HEK293 (cell line): ENCODE results near the gene SLX9.

Experiments
- CTCF ChIA-PET: fragments of 350-600 bp; formaldehyde crosslinking; extraction: SDS; loops from one replicate; lab custom pipeline; 2021; ENCODE audit warnings: antibody characterized with exemption; lab: Yijun Ruan, JAX
- POLR2A ChIA-PET: fragments of 300-600 bp; formaldehyde crosslinking; extraction: SDS; loops from one replicate; lab custom pipeline; 2020; ENCODE audit warnings: antibody characterized with exemption, inconsistent platforms; lab: Yijun Ruan, JAX
- H3K27ac ChIP-seq: fragments of 200-500 bp; sonication (Bioruptor generic); 2 replicates; pipeline ENCODE4 v1.5.1; 2014; ENCODE audit warnings: low read depth, low read length, control low read depth, inconsistent platforms; ENCODE audit errors: extremely low read depth
- H3K36me3 ChIP-seq, 2 experiments: fragments of 200-500 bp in 1 of 2; sonication (Bioruptor generic) in 1 of 2; 1 replicate in 1 of 2; 2 replicates in 1 of 2; pipeline ENCODE4 v1.5.1; 2014 to 2017; ENCODE audit warnings: inconsistent platforms in 2 of 2, low read length in 2 of 2; ENCODE audit not compliant: control insufficient read depth in 2 of 2, insufficient read depth in 1 of 2
- H3K4me1 ChIP-seq: fragments of 200-500 bp; sonication (Bioruptor generic); 2 replicates; pipeline ENCODE4 v1.5.1; 2014; ENCODE audit warnings: mild to moderate bottlenecking, low read length, inconsistent platforms; ENCODE audit not compliant: control insufficient read depth, insufficient read depth
- H3K4me3 ChIP-seq: 2 replicates; pipeline ENCODE4 v1.5.1; 2011; ENCODE audit warnings: low read depth, mild to moderate bottlenecking, control low read depth, low read length, moderate library complexity
- H3K9me3 ChIP-seq: fragments of 200-500 bp; sonication (Bioruptor generic); 2 replicates; pipeline ENCODE4 v1.5.1; 2014; ENCODE audit warnings: low read depth, low read length, inconsistent platforms; ENCODE audit not compliant: control insufficient read depth, insufficient read depth
- KLF10 ChIP-seq: fragments of 450-650 bp; IDR thresholded peaks from 2 replicates; pipeline ENCODE4 v1.5.1; 2018; ENCODE audit warnings: missing biosample characterization, mild to moderate bottlenecking, missing genetic modification characterization
- PATZ1 ChIP-seq: fragments of 450-650 bp; formaldehyde crosslinking; IDR thresholded peaks from 2 replicates; pipeline ENCODE4 v1.5.1; 2016; ENCODE audit warnings: missing biosample characterization, missing genetic modification characterization
- PBX3 ChIP-seq: sonication (generic); formaldehyde crosslinking; IDR thresholded peaks from 2 replicates; pipeline ENCODE4 v1.8.1; 2022; ENCODE audit warnings: mild to moderate bottlenecking, moderate library complexity, missing genetic modification reagents
- ZBTB17 ChIP-seq: fragments of 450-650 bp; formaldehyde crosslinking; IDR thresholded peaks from 2 replicates; pipeline ENCODE4 v1.5.1; 2016; ENCODE audit warnings: missing biosample characterization, missing genetic modification characterization
- ZNF146 ChIP-seq: fragments of 450-650 bp; formaldehyde crosslinking; IDR thresholded peaks from 2 replicates; pipeline ENCODE4 v1.5.1; 2016; ENCODE audit warnings: missing biosample characterization, missing genetic modification characterization
- ZNF174 ChIP-seq: fragments of 450-650 bp; formaldehyde crosslinking; IDR thresholded peaks from 2 replicates; pipeline ENCODE4 v1.5.0; 2017; ENCODE audit warnings: missing biosample characterization, mild to moderate bottlenecking, missing genetic modification characterization
- ZNF202 ChIP-seq: fragments of 450-650 bp; formaldehyde crosslinking; IDR thresholded peaks from 2 replicates; pipeline ENCODE4 v1.5.1; 2016; ENCODE audit warnings: missing biosample characterization, missing genetic modification characterization, borderline replicate concordance
- ZNF23 ChIP-seq: fragments of 450-650 bp; formaldehyde crosslinking; IDR thresholded peaks from 2 replicates; pipeline ENCODE4 v1.5.1; 2016; ENCODE audit warnings: missing biosample characterization, missing genetic modification characterization, borderline replicate concordance
- ZNF24 ChIP-seq: fragments of 450-650 bp; formaldehyde crosslinking; IDR thresholded peaks from 2 replicates; pipeline ENCODE4 v1.5.1; 2016; ENCODE audit warnings: missing biosample characterization, missing genetic modification characterization
- ZNF354C ChIP-seq: fragments of 450-650 bp; formaldehyde crosslinking; IDR thresholded peaks from 2 replicates; pipeline ENCODE4 v1.5.1; 2016; ENCODE audit warnings: missing biosample characterization, missing genetic modification characterization, low read depth, borderline replicate concordance
- ZNF391 ChIP-seq: fragments of 450-650 bp; formaldehyde crosslinking; IDR thresholded peaks from 2 replicates; pipeline ENCODE4 v1.5.1; 2016; ENCODE audit warnings: low read depth, missing biosample characterization, missing genetic modification characterization, borderline replicate concordance
- ZNF398 ChIP-seq: fragments of 450-650 bp; formaldehyde crosslinking; IDR thresholded peaks from 2 replicates; pipeline ENCODE4 v1.5.1; 2017; ENCODE audit warnings: missing biosample characterization, missing genetic modification characterization
- ZNF48 ChIP-seq: fragments of 450-650 bp; formaldehyde crosslinking; IDR thresholded peaks from 2 replicates; pipeline ENCODE4 v1.5.1; 2016; ENCODE audit warnings: missing biosample characterization, missing genetic modification characterization
- ZNF521 ChIP-seq: fragments of 450-650 bp; formaldehyde crosslinking; IDR thresholded peaks from 2 replicates; pipeline ENCODE4 v1.5.1; 2017; ENCODE audit warnings: missing biosample characterization, mild to moderate bottlenecking, missing genetic modification characterization
- ZNF529 ChIP-seq: fragments of 450-650 bp; formaldehyde crosslinking; IDR thresholded peaks from 2 replicates; pipeline ENCODE4 v1.5.1; 2017; ENCODE audit warnings: missing genetic modification characterization, missing biosample characterization; ENCODE audit not compliant: insufficient replicate concordance
- ZNF544 ChIP-seq: fragments of 450-650 bp; formaldehyde crosslinking; IDR thresholded peaks from 2 replicates; pipeline ENCODE4 v1.5.0; 2017; ENCODE audit warnings: missing biosample characterization, missing genetic modification characterization
- ZNF555 ChIP-seq: fragments of 450-650 bp; formaldehyde crosslinking; conservative IDR thresholded peaks from 2 replicates; pipeline ENCODE4 v1.5.1; 2017; ENCODE audit warnings: missing biosample characterization, mild to moderate bottlenecking, missing genetic modification characterization, inconsistent platforms
- ZNF571 ChIP-seq: fragments of 450-650 bp; formaldehyde crosslinking; IDR thresholded peaks from 2 replicates; pipeline ENCODE4 v1.5.0; 2017; ENCODE audit warnings: missing biosample characterization, missing genetic modification characterization
- ZNF621 ChIP-seq: fragments of 450-650 bp; formaldehyde crosslinking; IDR thresholded peaks from 2 replicates; pipeline ENCODE4 v1.5.1; 2017; ENCODE audit warnings: missing biosample characterization, missing genetic modification characterization
- ZNF660 ChIP-seq: fragments of 450-650 bp; IDR thresholded peaks from 2 replicates; pipeline ENCODE4 v1.5.1; 2018; ENCODE audit warnings: missing biosample characterization, mild to moderate bottlenecking, missing genetic modification characterization
- TF ChIP-seq, protein P1 (sequence below): fragments of 450-650 bp; formaldehyde crosslinking; IDR thresholded peaks from 2 replicates; pipeline ENCODE4 v1.5.1; 2017; ENCODE audit warnings: missing biosample characterization, mild to moderate bottlenecking, missing genetic modification characterization, moderate library complexity
- TF ChIP-seq, protein P2 (sequence below): fragments of 450-650 bp; formaldehyde crosslinking; IDR thresholded peaks from 2 replicates; pipeline ENCODE4 v1.5.1; 2016; ENCODE audit warnings: missing biosample characterization, missing genetic modification characterization
- TF ChIP-seq, protein P3 (sequence below): fragments of 450-650 bp; formaldehyde crosslinking; optimal IDR thresholded peaks from 2 replicates; pipeline ENCODE3; 2016; ENCODE audit warnings: missing biosample characterization, mild to moderate bottlenecking, missing genetic modification characterization

The SLX9 gene

GRCh38 chr21:44901391-44902074 is 38.3 kb upstream of the SLX9 start:
- Histone ChIP-seq H3K27ac (no peak overlapping the region), H3K4me1 (no peaks in the 10 kb centered on the region), H3K9me3 (no peaks in the 10 kb centered on the region), H3K4me3 (no peak overlapping the region), H3K36me3 (no peaks in the 10 kb centered on the region)
- CTCF ChIA-PET: no interaction called here
- POLR2A ChIA-PET: no interaction called here
- TF ChIP-seq ZNF174 (no peak), ZNF571 (tag by site-specific recombination) (no peak), ZNF621 (tag by site-specific recombination) (no peak), ZNF398 (no peak), ZNF521 (tag by site-specific recombination) (no peak), PBX3 (CRISPR knock-in tag) (no peak), ZNF146 (tag by site-specific recombination) (no peak), ZBTB17 (no peak), ZNF202 (no peak), ZNF354C (tag by site-specific recombination) (no peak), ZNF23 (tag by site-specific recombination) (no peak), ZNF555 (tag by site-specific recombination) (no peak), ZNF391 (tag by site-specific recombination) (no peak), PATZ1 (tag by site-specific recombination) (no peak), KLF10 (tag by site-specific recombination) (no peak), ZNF48 (tag by site-specific recombination) (no peak)

GRCh38 chr21:44902268-44903049 is 37.4 kb upstream of the SLX9 start:
- CTCF ChIA-PET: no interaction called here
- POLR2A ChIA-PET: no interaction called here
- no peak for TF ChIP-seq ZNF544 (tag by site-specific recombination)
- TF ChIP-seq ZNF24 (tag by site-specific recombination): no peak
- TF ChIP-seq ZNF529 (tag by site-specific recombination): no peak
- TF ChIP-seq, protein P1, sequence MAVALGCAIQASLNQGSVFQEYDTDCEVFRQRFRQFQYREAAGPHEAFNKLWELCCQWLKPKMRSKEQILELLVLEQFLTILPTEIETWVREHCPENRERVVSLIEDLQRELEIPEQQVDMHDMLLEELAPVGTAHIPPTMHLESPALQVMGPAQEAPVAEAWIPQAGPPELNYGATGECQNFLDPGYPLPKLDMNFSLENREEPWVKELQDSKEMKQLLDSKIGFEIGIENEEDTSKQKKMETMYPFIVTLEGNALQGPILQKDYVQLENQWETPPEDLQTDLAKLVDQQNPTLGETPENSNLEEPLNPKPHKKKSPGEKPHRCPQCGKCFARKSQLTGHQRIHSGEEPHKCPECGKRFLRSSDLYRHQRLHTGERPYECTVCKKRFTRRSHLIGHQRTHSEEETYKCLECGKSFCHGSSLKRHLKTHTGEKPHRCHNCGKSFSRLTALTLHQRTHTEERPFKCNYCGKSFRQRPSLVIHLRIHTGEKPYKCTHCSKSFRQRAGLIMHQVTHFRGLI (tag by site-specific recombination): no peak
- TF ChIP-seq ZNF660 (tag by site-specific recombination): no peak
- TF ChIP-seq, protein P2, sequence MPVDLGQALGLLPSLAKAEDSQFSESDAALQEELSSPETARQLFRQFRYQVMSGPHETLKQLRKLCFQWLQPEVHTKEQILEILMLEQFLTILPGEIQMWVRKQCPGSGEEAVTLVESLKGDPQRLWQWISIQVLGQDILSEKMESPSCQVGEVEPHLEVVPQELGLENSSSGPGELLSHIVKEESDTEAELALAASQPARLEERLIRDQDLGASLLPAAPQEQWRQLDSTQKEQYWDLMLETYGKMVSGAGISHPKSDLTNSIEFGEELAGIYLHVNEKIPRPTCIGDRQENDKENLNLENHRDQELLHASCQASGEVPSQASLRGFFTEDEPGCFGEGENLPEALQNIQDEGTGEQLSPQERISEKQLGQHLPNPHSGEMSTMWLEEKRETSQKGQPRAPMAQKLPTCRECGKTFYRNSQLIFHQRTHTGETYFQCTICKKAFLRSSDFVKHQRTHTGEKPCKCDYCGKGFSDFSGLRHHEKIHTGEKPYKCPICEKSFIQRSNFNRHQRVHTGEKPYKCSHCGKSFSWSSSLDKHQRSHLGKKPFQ (tag by site-specific recombination): peak; percentile 80
- no peak for TF ChIP-seq ZNF555 (tag by site-specific recombination)
- TF ChIP-seq, protein P3, sequence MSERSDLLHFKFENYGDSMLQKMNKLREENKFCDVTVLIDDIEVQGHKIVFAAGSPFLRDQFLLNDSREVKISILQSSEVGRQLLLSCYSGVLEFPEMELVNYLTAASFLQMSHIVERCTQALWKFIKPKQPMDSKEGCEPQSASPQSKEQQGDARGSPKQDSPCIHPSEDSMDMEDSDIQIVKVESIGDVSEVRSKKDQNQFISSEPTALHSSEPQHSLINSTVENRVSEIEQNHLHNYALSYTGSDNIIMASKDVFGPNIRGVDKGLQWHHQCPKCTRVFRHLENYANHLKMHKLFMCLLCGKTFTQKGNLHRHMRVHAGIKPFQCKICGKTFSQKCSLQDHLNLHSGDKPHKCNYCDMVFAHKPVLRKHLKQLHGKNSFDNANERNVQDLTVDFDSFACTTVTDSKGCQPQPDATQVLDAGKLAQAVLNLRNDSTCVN: peak; percentile 3
- peak; percentile 84; the same call in 1 of the 2 replicates for TF ChIP-seq ZNF48 (tag by site-specific recombination)

More at GRCh38 chr21:44902268-44903049, 37.4 kb upstream of the SLX9 start:
- Histone ChIP-seq H3K4me3 (no peak overlapping the region), H3K4me1 (no peaks in the 10 kb centered on the region), H3K9me3 (no peaks in the 10 kb centered on the region), H3K36me3 (no peaks in the 10 kb centered on the region), H3K27ac (no peak overlapping the region)
